Measurements from ENCODE around the gene XKR7.
A peak's percentile ranks its signal among the peaks of the same experiment; 100 is the strongest.

XKR7 gene

DNA sequence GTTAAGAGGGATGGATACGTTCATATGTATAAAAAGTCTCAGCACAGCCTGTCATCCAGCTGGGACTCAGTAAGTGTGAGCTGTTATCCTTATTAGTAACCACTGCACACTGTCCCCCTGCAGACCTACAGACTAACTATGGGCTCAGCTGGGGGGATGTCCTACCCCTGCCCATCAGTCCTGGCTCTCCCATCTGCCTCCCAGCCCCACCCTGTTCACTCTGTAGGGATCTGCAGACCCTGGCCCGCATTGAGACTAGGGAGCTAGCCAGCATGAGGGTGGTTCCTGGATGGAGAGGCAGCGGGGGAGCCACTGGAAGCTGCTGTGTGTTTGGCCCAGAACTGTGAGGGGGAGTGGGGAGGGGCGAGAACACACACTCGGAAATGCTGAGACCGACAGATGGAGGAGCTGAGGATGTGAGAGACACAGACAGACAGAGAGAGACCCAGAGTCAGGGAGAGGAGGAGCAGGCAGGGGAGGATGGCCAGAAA, 17.1 kb downstream of the XKR7 start:
- no peak for DNase-seq

DNA sequence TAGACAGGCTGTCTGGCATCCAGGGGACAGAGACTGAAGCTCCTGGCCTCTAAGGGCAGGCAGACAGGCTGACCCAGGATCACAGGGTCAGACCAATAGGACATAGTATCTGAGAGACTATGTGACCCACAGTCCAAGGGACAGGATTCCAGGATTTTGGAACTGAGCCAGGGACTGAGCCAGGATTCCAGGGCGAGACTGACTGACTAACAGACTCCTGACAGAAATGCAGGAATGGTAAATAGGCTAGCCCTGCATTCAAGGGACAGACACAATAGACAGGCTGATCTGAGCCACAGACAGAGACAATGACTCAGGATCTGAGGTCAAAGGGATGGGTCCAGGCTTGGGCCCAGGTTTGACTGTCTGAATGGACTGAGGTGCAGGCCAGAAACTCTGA, 19.8 kb downstream of the XKR7 start:
- DNase-seq = no peak

DNA sequence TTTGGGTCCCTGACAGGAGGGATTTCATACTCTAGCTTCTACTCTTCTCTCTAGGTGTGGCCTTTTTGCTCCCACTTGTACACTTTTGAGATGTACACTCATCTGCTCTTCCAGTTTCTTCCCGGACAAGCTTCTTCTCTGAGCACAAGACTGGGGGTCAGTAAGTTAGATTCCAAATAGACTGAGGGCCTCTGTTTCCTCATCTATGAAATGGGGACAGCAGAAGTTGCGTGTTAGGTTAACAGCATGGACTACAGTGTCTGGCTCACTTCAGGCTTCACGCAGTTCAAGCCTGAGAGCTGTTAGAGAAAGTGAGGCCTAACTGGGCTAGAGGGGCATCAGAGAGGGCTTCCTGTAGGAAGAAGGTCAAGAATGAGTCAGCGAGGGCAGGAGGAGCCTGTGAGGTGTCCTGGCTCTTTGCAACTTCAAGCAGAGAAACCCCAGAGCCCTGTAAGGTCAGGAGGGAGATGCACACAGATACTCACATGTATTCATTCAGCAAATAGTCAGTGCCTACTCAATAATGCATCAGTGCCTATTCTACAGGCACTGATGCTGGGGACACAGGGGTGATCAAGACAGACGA, 20.6 kb downstream of the XKR7 start:
- DNase-seq = no peak

DNA sequence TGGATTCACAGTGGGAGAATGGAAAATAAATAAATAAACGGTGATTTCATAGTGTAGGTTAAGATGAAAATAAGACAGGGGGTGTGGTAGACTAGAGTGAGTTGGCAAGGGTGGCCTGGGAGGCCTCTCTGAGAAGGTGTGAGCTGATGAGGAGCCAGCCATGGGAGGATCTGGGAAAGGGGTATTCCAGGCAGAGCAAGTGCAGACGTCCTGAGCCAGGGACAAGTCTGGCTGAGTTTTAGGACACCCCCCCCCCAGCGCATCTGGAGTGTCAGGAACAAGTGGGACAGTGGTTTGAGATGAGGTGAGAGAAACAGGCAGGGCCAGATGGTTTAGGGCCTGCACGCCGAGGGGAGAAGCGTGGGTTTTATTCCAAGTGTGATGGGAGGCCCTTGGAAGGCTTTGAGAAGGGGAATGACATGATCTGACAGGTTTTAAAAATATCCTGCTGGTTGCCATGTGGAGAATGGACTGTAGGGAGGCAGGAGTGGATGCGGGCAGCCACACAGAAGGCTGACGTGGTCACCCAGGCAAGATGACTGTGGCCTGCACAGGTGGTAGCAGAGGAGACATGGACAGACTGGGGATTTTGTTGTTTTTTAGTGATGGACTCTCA, 21.2 kb downstream of the XKR7 start:
- no peak for DNase-seq

DNA sequence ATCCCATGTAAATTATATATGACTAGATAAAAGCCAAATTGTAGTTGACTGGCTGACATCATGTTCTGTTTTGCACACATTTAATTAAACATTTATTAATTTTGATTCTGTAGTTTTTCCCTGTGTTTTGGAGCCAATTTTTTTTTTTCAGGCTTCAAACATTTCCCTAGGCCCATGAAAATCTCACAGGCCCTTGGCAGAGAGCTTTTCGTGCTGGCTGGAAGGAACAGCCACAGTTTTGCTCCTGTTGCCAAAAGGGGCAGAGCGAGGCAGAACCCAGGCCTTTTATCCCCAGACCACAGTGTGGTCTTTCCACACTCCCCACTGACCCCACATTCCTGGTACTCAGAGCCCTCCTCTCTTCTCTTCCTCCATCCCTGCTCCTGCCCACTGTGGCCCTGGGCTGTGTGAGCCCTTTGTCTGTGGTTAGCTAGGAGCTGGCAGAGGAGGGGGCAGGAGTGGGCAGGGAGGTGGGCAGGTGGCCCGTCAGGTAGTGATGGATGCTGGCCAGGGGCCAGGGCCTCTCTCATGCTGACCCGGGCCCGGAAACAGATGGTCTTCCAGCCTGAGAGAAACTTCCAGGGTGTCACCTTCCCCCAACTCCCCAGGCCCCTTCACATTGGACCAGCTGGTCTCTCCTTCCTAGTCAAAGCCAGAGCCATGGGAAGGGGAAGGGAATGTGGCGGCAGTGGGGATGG, 22.8 kb downstream of the XKR7 start:
- DNase-seq = no peak

DNA sequence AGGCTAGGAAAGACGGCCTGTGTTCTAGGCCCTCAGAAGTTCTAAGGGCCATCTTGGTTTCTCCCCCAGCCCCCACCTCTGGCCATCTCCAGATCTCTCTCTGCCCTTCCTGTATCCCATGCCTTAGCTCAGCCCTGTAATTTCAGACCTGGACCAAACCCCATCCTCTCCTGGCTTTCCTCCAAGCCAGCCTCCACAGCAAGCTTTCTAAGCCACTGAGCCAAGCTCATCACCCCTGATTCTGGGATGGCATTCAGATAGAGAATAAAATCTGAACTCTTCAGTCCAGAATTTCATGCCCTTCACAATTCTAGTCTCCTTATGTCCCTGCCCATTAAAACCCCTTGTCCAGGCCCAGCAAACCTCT, 23.4 kb downstream of the XKR7 start:
- DNase-seq = no peak

DNA sequence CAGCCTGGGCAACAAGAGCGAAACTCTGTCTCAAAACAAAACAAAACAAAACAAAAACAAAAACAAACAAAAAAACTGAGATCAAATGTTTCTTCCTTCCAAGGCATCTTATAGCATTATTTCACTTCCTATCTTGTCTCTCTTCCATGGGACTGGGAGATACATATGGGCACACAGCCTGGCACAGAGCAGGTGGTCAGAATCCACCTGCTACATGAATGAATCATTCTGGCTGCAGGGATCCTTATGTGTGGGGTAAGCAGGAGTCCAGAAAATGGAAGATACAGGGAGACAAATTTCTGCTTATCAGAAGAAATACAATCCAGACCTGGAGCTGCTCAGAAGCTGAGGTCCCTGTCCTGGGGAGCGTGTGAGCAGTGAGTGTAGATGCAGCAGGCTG, 24.1 kb downstream of the XKR7 start:
- no peak for DNase-seq

DNA sequence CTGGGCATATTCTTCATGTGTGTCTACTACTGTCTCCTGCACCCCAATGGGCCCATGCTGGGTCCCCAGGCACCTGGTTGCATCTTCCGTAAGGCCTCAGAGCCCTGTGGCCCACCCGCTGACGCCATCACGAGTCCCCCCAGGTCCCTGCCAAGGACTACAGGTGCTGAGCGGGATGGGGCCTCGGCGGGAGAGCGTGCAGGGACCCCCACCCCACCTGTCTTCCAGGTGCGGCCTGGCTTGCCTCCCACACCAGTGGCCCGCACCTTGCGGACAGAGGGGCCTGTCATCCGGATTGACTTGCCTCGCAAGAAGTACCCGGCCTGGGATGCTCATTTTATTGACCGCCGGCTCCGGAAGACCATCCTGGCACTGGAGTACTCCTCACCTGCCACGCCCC, 29.0 kb downstream of the XKR7 start:
- DNase-seq = no peak

DNA sequence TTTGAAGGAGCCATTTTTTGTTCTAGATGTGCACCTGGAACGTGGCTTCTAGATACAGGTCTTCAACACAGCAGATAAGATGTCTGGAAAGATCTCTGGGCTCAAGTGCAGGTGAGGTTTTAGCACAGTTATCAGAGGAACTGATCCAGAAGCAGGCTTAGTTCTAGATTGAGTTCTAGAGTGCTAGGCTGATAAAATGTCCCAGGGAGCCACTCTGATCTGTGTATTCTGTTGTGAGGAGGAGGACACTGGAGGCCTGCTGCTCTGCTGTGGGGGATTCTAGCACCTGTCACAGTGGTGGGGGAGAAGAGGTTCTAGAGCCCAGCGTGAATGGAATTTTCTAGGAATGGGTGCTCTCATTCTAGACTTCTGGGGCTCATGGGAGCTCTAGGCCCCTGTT, 30.3 kb downstream of the XKR7 start:
- DNase-seq = no peak

DNA sequence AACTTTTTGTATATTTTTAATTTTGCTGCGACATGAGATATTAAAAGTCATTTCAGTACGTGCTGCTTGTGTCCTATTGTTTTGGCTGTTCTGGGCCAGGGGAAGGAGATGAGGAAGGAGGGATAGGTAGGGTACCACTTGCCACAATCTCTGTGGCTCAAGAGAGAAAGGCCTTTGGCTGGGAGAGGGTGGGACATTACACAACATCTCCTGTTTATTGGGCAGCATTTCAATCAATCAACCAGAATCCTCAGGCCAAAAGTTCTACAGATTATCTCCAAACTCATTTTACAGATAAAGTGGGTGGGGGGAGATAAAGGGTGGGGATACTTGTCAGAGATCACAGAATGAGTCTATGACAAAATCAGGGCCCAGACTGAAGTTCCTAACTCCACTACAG, 35.4 kb downstream of the XKR7 start:
- DNase-seq = no peak

DNA sequence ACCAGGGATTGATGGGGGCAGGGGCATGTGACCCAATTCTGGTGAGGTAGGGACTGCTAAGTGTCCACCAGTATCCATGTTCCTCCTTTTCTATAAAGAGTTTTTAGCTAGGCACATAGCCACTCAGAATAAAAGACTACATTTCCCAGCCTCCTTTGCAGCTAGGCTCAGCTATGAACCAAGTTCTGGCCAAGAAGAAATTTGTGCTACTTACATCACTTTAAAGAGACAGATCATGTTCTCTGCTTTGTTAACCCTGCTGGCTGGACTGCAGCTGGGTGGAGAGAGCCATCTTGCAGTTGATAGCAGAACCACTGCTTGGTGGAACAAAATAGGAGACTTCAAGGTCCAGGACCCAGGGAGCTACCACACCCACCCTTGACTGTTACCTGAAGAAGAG, 37.0 kb downstream of the XKR7 start:
- DNase-seq = no peak

DNA sequence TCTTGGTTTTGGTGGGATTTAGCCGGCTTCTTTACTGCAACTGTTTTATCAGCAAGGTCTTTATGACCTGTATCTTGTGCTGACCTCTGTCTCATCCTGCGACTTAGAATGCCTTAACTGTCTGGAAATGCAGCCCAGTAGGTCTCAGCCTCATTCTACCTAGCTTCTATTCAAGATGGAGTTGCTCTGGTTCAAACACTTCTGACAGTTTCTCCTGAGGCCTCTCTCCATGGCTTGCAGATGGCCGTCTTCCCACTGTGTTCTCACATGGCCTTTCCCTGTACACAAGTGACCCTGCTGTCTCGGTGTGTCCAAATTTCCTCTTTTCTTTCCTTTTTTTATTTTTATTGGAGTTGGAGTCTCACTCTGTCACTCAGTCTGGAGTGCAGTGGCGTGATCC, 38.1 kb downstream of the XKR7 start:
- no peak for DNase-seq

DNA sequence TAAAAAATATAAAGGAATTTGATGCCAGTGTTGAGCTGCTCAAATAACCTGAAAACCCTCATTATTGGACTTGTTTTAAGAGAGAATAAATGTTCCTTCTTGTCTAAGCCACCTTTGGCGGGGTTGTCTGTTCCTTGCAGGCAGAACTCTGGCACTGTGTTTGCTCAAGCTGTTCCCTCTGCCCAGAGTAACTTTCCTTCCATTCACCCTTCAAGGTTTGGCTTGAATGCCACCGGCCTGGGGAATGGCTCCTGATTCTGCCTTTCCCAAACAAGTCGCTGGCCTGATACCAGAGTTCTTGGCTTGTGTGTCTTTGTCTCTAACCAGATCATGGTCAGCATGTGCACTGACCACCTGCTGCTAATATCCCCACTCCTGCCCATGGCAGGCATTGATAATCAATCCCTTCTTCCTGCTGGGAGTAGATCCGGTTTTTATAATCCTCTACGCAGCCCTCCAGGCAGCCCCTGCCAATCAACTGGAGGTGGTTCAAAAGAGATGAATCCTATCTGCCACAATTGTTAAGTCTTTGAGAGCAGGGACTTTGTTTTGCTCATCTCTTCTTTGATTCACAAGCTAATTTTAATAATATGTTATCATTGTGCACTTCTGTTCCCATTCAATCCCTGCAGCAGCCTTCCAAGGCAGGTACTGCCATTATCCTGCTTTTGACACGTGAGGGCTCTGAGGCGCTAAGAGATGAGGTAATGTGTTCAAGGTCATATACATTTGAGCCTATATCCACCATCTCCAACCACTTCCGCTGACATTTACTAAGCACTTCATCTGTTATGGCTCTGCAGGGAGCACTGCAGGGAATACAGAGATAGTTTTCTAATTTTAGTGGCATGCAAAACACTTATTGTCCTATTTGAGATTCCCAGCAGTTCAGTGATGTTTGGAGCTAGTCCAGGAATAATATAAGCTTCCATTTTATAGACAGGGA, 39.2 kb downstream of the XKR7 start:
- DNase-seq = no peak

DNA sequence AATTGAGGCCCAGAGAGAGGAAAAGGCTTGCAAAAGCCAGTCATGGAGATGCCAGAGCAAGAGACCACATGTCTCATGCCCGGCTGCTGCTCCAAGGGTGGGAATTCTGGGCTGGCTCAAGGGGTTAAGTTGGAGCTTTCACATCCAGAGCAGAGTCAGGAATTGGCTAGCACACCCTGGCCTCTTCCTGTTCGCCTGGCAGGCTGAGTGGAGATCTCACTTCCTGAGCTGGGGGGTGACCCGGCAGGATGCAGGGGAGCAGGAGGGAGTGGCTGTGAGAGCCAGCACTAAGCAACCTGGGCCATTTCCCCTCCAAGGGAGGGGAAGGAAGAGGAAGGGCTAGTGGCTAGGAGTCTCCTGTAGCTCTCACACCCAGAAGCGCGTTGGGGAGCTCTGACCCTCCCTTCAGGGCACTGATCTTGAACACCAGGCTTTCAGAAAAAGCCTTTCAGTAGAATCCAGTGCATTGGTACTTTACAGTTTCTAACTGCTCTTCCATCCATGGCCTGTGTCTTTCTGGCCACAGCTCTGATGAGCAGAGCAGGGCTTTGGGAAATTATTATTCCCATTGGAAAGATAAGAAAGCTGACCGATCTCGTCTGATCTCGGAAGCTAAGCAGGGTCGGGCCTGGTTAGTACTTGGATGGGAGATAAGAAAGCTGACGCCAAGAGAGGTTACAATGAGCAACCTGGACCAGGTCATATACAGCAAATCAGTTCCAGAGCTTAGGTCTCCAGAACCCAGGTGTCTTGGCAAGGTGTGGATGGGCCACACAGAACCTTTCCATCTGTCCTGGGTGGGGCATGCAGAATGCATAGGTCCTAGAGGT, 40.1 kb downstream of the XKR7 start:
- no peak for DNase-seq

DNA sequence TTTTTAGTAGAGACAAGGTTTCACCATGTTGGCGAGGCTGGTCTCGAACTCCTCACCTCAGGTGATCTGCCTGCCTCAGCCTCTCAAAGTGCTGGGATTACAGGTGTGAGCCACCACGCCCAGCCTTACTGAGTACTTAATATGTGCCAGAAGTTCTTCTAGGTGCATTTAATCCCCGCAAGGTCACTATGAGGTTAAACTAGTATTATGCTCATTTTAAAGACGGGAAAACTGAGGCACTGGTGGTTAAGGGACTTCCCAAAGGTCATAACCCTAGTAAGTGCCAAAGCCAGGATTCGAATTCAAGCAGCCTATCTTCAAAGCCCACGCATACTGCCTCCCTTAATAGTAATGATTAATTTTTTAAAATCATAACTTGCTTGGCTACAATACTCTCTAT, 41.6 kb downstream of the XKR7 start:
- no peak for DNase-seq

DNA sequence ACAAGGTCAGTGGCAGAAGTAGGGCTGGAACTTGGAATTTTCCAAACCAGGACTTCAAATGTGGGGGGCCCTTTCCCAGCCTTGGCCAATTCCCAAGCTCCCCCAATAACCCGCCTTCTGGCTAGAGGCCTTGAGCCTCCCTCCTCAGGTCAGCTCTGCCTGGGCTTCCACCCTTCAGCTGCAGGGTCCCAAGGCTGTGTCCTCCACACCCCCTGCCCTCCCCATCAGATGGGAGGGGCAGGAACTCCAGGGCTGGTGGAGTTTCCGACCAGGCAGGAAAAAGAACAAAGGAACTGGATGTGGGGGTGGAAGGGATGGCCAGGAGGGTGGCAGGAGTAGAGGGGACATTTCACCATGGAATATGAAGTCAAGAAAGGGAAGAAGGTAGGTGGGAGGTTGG, 42.1 kb downstream of the XKR7 start, which contains the start of gene CCM2L:
CCM2L (plus strand) TSS at position 338 of the 400 bp plus-strand sequence; CDS start at position 355, 17 bp downstream.
- no peak for DNase-seq

DNA sequence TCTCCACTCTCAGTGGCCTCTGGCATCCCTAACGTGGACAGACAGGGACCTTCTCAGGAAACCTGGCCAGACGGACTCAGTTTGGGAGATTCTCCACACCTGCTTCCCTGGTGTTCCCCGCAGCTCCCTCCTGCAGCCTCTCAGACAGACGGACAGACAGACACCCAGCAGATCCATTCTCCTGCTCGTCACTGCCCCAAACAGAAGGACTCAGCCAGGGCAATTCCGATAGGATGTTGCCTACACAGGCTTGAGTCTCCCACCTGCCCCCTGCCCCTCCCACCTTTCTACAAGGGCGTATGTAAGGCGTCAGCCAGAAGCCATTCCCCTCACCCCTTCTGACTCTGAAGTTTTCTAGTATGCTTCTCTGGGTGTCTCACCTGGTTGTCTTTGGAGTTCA, 42.7 kb downstream of the XKR7 start:
- DNase-seq = no peak

DNA sequence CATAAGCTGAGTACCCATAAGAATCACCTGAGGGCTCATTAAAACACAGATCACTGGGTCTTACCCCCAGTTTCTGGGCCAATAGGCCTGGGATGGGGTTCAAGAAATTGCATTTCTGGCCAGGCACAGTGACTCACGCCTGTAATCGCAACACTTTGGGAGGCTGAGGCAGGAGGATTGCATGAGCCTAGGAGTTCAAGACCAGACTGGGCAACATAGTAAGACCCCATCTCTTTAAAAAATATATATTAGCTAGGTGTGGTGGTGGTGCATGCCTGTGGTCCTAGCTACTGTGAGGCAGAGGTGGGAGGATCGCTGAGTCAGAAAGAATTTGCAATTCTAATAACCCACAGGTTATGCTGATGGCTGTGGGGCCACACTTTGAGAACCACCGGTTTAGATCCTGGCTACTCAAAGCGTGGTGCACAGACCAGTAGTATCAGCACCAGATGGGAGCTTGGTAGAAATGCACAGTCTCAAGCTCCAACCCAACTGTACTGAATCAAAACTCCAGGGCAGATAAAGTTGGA, 44.3 kb downstream of the XKR7 start:
- no peak for DNase-seq

DNA sequence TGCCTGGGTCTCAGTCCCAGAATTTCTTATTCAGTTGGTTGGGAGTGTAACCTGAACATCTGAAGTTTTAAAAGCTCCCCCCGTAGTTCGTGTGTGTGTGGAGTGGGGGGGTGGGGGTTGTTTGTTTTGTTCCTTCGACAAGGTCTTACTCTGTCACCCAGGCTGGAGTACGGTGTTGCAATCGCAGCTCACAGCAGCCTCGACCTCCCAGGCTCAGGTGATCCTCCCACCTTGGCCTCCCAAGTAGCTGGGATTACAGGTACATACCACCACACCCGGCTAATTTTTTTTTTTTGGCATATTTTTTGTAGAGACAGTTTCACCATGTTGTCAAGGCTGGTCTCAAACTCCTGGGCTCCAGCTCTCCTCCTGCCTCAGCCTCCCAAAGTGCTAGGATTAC, 45.4 kb downstream of the XKR7 start:
- DNase-seq = no peak

DNA sequence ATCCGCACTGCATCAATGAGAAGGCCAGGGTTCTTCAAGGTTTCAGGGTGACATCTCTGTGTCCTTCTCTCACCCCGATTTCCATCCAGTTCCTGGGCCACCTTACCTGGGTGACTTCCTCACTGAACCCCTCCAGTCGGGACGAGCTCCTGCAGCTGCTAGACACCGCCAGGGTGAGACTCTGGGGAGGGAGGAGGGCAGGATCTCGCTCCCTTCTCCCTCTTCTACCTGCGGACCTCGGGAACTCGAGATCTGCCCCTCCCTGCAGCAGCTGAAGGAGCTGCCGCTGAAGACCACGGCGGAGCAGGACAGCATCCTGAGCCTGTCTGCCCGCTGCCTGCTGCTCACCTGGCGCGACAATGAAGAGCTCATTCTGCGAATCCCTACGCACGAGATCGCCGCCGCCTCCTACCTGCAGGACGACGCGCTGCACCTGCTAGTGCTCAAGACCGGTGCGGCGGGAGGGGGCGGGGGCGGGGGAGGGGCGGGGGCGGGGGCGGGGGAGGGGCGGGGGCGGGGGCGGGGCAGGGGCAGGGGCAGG, 49.8 kb downstream of the XKR7 start:
- peak; percentile 77 for DNase-seq

DNA sequence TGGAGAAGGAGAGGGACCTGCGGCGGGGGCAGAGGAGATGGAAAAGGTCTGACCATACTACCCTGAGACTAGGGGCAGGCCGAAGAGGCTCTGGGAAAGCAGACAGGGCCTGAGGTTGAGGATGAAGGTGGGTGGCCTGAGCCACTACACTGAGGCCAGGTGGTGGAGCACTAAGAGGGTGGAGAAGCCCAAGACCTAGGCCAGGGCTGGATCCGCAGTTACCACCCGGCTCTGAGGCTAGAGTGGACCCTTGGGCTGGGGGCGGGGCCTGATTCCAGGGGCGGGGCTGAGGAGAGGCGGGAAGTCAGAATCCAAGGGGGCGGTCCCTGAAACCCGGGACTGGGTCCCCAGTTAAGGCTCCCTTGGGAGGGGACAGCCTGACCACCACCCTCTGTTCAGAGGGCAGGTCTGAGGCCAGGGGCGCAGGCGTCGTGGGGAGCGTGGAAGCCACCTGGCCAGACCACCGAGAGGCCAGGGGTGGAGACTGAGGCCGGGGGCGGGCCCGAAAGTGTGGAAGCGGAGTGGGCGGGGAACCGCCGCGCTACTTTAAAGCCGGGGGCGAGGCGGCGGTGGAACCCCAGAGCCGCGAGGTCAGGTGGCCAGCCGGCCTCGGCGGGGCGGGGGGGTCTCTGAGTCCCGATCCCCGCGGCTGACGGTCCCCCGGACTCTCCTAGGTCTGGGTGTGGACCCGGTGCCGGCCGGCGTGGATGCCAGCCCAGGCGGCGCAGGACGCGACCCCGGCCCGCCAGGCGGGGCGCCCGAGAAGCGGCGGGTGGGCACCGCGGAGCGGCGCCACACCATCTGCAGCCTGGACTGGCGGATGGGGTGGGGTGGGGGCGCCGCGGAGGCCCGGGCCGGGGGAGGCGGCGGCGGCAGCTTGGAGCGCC, 50.6 kb downstream of the XKR7 start:
- DNase-seq = peak; percentile 77
